HTR-8/SVneo (cell line): ENCODE measurements around the gene PITPNC1.
"Not testable (repeated sequence)": the region's sequence is repeated elsewhere in the genome, so short reads cannot be mapped to it uniquely, and the experiment has no call there.

ENCODE experiments used
- DNase-seq: peaks from one replicate; pipeline ENCODE4 v3.0.0; 2011; ENCODE audit warnings: low spot score, mixed read lengths; ENCODE audit not compliant: insufficient read length
- FAIRE-seq: peaks from 2 replicates; lab custom pipeline; 2011; peaks lifted over from hg19 to GRCh38; lab: Jason Lieb, UNC

Gene PITPNC1

GRCh38 chr17:67392111-67392510 lies 15.0 kb downstream of the PITPNC1 start:
- no peak for FAIRE-seq
- no peak for DNase-seq

GRCh38 chr17:67393809-67394397 lies 16.8 kb downstream of the PITPNC1 start:
- no peak for FAIRE-seq
- no peak for DNase-seq

- DNase-seq (no peak), FAIRE-seq (no peak)
Measured at GRCh38 chr17:67399676-67400075, 22.6 kb downstream of the PITPNC1 start.

GRCh38 chr17:67400193-67400592 lies 23.1 kb downstream of the PITPNC1 start:
- FAIRE-seq: no peak
- DNase-seq: no peak

- DNase-seq (no peak), FAIRE-seq (no peak)
Measured at GRCh38 chr17:67401106-67401505, 24.0 kb downstream of the PITPNC1 start.

- DNase-seq (no peak), FAIRE-seq (no peak)
Measured at GRCh38 chr17:67401598-67402504, 24.8 kb downstream of the PITPNC1 start.

- DNase-seq (no peak), FAIRE-seq (no peak)
Measured at GRCh38 chr17:67403065-67403464, 26.0 kb downstream of the PITPNC1 start.

GRCh38 chr17:67403483-67403882 lies 26.4 kb downstream of the PITPNC1 start:
- DNase-seq: no peak
- no peak for FAIRE-seq

GRCh38 chr17:67408455-67408830 lies 31.4 kb downstream of the PITPNC1 start:
- DNase-seq, FAIRE-seq: not testable (repeated sequence)

- no peak for FAIRE-seq
- DNase-seq: no peak
Measured at GRCh38 chr17:67411397-67411796, 34.3 kb downstream of the PITPNC1 start.

GRCh38 chr17:67412032-67412431 lies 35.0 kb downstream of the PITPNC1 start:
- FAIRE-seq: no peak
- no peak for DNase-seq

- FAIRE-seq (no peak), DNase-seq (no peak)
Measured at GRCh38 chr17:67412941-67413340, 35.9 kb downstream of the PITPNC1 start.

- FAIRE-seq (no peak), DNase-seq (no peak)
Measured at GRCh38 chr17:67413388-67413787, 36.3 kb downstream of the PITPNC1 start.

GRCh38 chr17:67414130-67414529 lies 37.0 kb downstream of the PITPNC1 start:
- no peak for DNase-seq
- no peak for FAIRE-seq

GRCh38 chr17:67414559-67414958 lies 37.5 kb downstream of the PITPNC1 start:
- FAIRE-seq (no peak), DNase-seq (no peak)

GRCh38 chr17:67415291-67415690 lies 38.2 kb downstream of the PITPNC1 start:
- DNase-seq (no peak), FAIRE-seq (no peak)

GRCh38 chr17:67417507-67417906 lies 40.4 kb downstream of the PITPNC1 start:
- no peak for DNase-seq
- FAIRE-seq: no peak

- no peak for FAIRE-seq
- DNase-seq: no peak
Measured at GRCh38 chr17:67420994-67421393, 43.9 kb downstream of the PITPNC1 start.

- FAIRE-seq: peak; percentile 82
Measured at GRCh38 chr17:67421869-67422273, 44.8 kb downstream of the PITPNC1 start.

GRCh38 chr17:67422296-67422695 lies 45.2 kb downstream of the PITPNC1 start:
- not testable (repeated sequence) for FAIRE-seq, DNase-seq

More at GRCh38 chr17:67421869-67422273, 44.8 kb downstream of the PITPNC1 start:
- DNase-seq: peak; percentile 73

GRCh38 chr17:67422897-67423296 lies 45.8 kb downstream of the PITPNC1 start:
- no peak for FAIRE-seq
- no peak for DNase-seq
